Measurements from ENCODE around the gene SMIM14. TPM values are rescaled to one million over a fixed set of nuclear protein-coding genes. Genes with fewer than 3 reads are reported as not detected.

SMIM14 gene
- total RNA-seq, 4 donors from 2014 or later = 34.3 to 69.9 (median 54.8) TPM

GRCh38 chr4:39524161-39524957, 114.3 kb downstream of the SMIM14 start:
- TF ChIP-seq, protein P1, sequence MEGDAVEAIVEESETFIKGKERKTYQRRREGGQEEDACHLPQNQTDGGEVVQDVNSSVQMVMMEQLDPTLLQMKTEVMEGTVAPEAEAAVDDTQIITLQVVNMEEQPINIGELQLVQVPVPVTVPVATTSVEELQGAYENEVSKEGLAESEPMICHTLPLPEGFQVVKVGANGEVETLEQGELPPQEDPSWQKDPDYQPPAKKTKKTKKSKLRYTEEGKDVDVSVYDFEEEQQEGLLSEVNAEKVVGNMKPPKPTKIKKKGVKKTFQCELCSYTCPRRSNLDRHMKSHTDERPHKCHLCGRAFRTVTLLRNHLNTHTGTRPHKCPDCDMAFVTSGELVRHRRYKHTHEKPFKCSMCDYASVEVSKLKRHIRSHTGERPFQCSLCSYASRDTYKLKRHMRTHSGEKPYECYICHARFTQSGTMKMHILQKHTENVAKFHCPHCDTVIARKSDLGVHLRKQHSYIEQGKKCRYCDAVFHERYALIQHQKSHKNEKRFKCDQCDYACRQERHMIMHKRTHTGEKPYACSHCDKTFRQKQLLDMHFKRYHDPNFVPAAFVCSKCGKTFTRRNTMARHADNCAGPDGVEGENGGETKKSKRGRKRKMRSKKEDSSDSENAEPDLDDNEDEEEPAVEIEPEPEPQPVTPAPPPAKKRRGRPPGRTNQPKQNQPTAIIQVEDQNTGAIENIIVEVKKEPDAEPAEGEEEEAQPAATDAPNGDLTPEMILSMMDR (IDR thresholded peaks at IDR 0.05; ENCODE audit: low read depth) = no peak

- TF ChIP-seq, protein P1 (IDR thresholded peaks at IDR 0.05; ENCODE audit: low read depth) = no peak
Observed at GRCh38 chr4:39522068-39522467, 116.6 kb downstream of the SMIM14 start.

DNA sequence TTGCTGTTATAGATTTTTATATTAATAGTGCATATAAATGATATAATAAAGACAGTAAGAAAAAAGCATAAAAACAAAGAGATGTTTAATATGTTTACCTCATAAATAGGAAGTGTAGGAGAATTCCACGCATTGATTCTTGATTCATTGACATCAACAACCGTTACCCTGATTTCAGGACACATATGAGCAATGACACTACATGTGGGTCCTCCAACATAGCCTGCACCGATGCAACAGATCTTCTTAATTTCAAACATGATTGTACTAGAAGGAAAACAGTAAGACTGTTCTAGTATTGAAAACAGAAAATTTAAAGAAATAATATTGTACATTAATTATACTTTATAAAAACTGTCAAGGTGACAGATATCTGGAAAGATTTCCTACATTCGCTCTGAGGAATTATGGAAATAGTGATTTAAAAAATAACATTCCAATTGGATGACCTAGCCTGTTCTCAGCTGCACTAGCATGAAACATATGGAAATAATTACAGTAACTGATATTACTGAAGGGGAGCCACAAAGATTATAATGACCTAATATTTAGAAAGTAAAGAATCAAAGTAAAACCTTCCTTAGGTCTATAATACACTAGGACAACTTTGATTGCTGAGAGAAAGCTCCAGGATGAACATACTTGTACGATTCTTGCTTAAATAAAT, 117.3 kb downstream of the SMIM14 start:
- TF ChIP-seq, protein P1 (IDR thresholded peaks at IDR 0.05; ENCODE audit: low read depth) = no peak

DNA sequence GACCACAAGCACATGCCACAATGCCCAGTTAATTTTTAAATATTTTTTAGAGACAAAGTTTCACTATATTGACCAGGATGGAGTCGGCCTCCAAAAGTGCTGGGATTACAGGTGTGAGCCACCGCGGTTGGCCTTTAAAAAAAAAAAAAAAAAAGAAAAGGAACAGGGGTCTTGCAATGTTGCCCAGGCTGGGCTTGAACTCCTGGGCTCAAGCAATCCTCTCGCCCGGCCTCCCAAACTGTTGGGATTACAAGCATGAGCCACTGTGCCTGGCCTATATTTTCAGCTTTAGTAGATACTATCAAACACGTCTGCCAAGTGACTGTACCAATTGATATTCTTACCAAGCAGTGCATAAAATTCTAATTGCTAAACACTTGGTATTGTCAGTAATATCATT, 120.2 kb downstream of the SMIM14 start:
- TF ChIP-seq, protein P1 (IDR thresholded peaks at IDR 0.05; ENCODE audit: low read depth) = no peak

DNA sequence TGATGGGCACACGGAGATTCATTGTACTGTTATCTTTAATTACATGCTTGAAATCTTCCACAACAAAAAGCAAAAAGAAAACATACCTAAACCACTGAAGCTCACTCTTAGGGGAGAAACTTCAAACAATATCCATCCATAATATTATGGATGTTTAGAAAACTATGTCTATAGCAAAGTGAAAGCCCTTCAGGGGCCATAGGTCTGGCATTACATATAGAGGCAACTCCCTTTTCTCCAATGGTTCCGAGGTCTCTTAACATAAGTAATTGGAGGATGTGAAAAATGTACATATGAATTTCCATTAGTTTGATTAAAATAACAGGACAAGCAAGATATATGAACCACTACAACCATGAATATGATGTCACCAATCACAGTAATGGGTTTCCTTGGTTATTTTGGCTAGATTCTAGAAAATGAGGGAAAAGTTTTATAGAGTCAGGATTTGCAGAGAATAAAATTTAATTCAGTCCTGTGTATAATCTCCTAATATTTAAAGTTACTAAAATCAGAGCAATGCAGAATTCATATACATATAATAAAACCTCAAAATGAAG, 122.2 kb downstream of the SMIM14 start:
- TF ChIP-seq, protein P1 (IDR thresholded peaks at IDR 0.05; ENCODE audit: low read depth) = no peak

DNA sequence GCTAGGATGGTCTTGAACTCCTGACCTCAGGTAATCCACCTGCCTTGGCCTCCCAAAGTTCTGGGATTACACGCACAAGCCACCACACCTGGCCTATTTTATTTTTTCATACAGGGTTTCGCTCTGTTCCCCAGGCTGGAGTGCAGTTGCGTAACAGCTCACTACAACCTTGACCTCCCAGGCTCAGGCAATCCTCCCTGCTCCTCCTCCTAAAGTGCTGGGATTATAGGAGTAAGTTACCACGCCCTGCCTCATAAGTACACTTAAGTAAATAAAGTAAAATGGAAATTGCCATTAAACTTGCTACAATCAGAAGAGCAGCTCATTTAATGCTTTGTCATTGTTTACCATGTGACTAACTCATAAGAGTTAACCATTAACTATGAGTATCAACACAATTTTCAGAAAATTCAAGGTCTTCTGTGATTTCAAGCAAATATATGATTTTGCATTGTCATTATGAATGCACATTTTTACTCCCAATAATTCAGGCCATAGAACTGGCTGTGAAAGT, 123.7 kb downstream of the SMIM14 start:
- TF ChIP-seq, protein P1 (IDR thresholded peaks at IDR 0.05; ENCODE audit: low read depth) = no peak

DNA sequence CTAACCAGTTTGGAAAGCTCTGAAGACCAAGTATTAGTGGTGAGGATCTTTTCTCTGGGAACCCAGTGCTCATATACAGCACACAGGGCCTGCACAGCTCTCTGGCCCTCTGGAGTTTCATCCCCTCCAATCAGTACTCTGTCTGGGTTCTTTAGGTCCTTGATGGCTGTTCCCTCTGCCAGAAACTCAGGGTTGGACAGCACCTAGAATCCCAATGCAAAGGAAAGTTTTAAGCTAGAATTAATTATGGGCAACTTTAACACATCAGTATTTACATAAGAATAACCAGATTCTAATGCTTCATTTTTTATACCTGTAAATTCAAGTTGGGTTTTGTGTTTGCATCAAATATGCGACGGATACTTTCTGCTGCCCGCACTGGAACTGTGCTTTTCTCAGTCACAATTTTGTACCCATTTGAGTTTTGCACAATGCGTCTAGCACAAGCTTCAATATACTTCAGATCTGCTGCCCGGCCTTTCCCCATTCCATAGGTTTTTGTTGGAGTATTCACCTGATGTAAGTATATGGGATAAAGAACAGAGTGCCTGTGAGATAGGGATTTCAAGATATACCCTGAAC, 128.2 kb downstream of the SMIM14 start:
- TF ChIP-seq, protein P1 (IDR thresholded peaks at IDR 0.05; ENCODE audit: low read depth) = no peak
